Keratinocyte (primary cell): ENCODE results near the gene MYRIP.

ENCODE experiments used
- EZH2 ChIP-seq: IDR thresholded peaks from one replicate; pipeline ENCODE4 v1.6.1; 2012; ENCODE audit warnings: inconsistent platforms, mild to moderate bottlenecking, low read length, moderate library complexity
- TF ChIP-seq, protein P1 (sequence below), 3 experiments: IDR thresholded peaks in 1 of 3; conservative IDR thresholded peaks in 1 of 3; optimal IDR thresholded peaks in 1 of 3; 2 replicates in 2 of 3; 3 replicates in 1 of 3; pipeline versions ENCODE3 to v1.5.1; 2011; ENCODE audit warnings: low read length in 3 of 3, mild to moderate bottlenecking in 3 of 3, moderate library complexity in 2 of 3, control low read depth in 1 of 3, inconsistent platforms in 1 of 3; ENCODE audit not compliant: insufficient read depth in 2 of 3; ENCODE audit errors: extremely low read depth in 1 of 3

- TF ChIP-seq, protein P1, sequence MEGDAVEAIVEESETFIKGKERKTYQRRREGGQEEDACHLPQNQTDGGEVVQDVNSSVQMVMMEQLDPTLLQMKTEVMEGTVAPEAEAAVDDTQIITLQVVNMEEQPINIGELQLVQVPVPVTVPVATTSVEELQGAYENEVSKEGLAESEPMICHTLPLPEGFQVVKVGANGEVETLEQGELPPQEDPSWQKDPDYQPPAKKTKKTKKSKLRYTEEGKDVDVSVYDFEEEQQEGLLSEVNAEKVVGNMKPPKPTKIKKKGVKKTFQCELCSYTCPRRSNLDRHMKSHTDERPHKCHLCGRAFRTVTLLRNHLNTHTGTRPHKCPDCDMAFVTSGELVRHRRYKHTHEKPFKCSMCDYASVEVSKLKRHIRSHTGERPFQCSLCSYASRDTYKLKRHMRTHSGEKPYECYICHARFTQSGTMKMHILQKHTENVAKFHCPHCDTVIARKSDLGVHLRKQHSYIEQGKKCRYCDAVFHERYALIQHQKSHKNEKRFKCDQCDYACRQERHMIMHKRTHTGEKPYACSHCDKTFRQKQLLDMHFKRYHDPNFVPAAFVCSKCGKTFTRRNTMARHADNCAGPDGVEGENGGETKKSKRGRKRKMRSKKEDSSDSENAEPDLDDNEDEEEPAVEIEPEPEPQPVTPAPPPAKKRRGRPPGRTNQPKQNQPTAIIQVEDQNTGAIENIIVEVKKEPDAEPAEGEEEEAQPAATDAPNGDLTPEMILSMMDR (optimal IDR thresholded peaks at IDR 0.05 in 1 of 3, IDR thresholded peaks at IDR 0.05 in 1 of 3, conservative IDR thresholded peaks at IDR 0.05 in 1 of 3; ENCODE audit: extremely low read depth in 1 of 3, insufficient read depth in 2 of 3, low read length in 3 of 3): no peak
- no peak for TF ChIP-seq EZH2
Observed at GRCh38 chr3:39855517-39855916, 46.1 kb downstream of the MYRIP start.
